OCI-M2 (cell line): ENCODE measurements around the gene FOXL2NB.

Experiments used
- DNase-seq: peaks from one replicate; lab custom pipeline; 2025; ENCODE audit not compliant: unreplicated experiment; lab: John Stamatoyannopoulos, UW

FOXL2NB gene

GRCh38 chr3:138928727-138929372 lies 18.2 kb upstream of the FOXL2NB start:
- no peak for DNase-seq

GRCh38 chr3:138933068-138933668 lies 13.8 kb upstream of the FOXL2NB start:
- no peak for DNase-seq

- DNase-seq = no peak
These were observed 12.9 kb upstream of the FOXL2NB start for GRCh38 chr3:138933981-138934691.

- DNase-seq = no peak
These were observed 11.5 kb upstream of the FOXL2NB start for GRCh38 chr3:138935505-138935862.

GRCh38 chr3:138935863-138936740 lies 10.9 kb upstream of the FOXL2NB start:
- DNase-seq = no peak

GRCh38 chr3:138936741-138937689 lies 10.0 kb upstream of the FOXL2NB start:
- DNase-seq = no peak

- DNase-seq = no peak
These were observed 9.3 kb upstream of the FOXL2NB start for GRCh38 chr3:138937690-138938055.

GRCh38 chr3:138938056-138938876 lies 8.8 kb upstream of the FOXL2NB start:
- no peak for DNase-seq

- DNase-seq = no peak
These were observed 8.0 kb upstream of the FOXL2NB start for GRCh38 chr3:138938877-138939560.

- DNase-seq = no peak
These were observed 7.3 kb upstream of the FOXL2NB start for GRCh38 chr3:138939561-138940241.

- DNase-seq = no peak
These were observed 6.6 kb upstream of the FOXL2NB start for GRCh38 chr3:138940446-138940845.

- DNase-seq = no peak
These were observed 5.6 kb upstream of the FOXL2NB start for GRCh38 chr3:138941259-138941885.

- DNase-seq = no peak
These were observed 4.7 kb upstream of the FOXL2NB start for GRCh38 chr3:138942271-138942670.

- no peak for DNase-seq
These were observed 4.0 kb upstream of the FOXL2NB start for GRCh38 chr3:138942861-138943623.

GRCh38 chr3:138943724-138944653 lies 3.0 kb upstream of the FOXL2NB start:
- DNase-seq = no peak

GRCh38 chr3:138944654-138944928 lies 2.4 kb upstream of the FOXL2NB start:
- no peak for DNase-seq
